C1 segment of cervical spinal cord (tissue), 14 donors: ENCODE data around the gene BTBD9.
"Not testable (repeated sequence)": the region's sequence is repeated elsewhere in the genome, so short reads cannot be mapped to it uniquely, and the experiment has no call there.

Experiments used
- DNase-seq, 14 donors: peaks; one replicate each; lab custom pipeline; 2025; lab: John Stamatoyannopoulos, UW

Gene BTBD9

GRCh38 chr6:38149531-38149930, 490.2 kb downstream of the BTBD9 start:
- no peak for DNase-seq

GRCh38 chr6:38148606-38149005, 491.1 kb downstream of the BTBD9 start:
- no peak for DNase-seq

- DNase-seq: no peak
Observed at GRCh38 chr6:38146734-38147027, 493.0 kb downstream of the BTBD9 start.

GRCh38 chr6:38146021-38146733, 493.6 kb downstream of the BTBD9 start:
- DNase-seq: no peak

- no peak for DNase-seq
Observed at GRCh38 chr6:38144365-38144945, 495.3 kb downstream of the BTBD9 start.

- peak in 8 of 14 donors; percentile 14 to 43 (median 26) for DNase-seq
Observed at GRCh38 chr6:38143191-38144150, 496.3 kb downstream of the BTBD9 start.

GRCh38 chr6:38142178-38142902, 497.4 kb downstream of the BTBD9 start:
- no peak for DNase-seq

GRCh38 chr6:38141716-38142115, 498.0 kb downstream of the BTBD9 start:
- DNase-seq: no peak

GRCh38 chr6:38141085-38141484, 498.6 kb downstream of the BTBD9 start:
- DNase-seq: no peak

- DNase-seq: no peak
Observed at GRCh38 chr6:38138374-38138773, 501.4 kb downstream of the BTBD9 start.

- DNase-seq: no peak
Observed at GRCh38 chr6:38137608-38138265, 502.0 kb downstream of the BTBD9 start.

- DNase-seq: peak in 1 of 14 donors; percentile 60
Observed at GRCh38 chr6:38136547-38136946, 503.2 kb downstream of the BTBD9 start.

GRCh38 chr6:38134704-38135088, 505.0 kb downstream of the BTBD9 start:
- peak in 1 of 14 donors; percentile 51 for DNase-seq

- no peak for DNase-seq
Observed at GRCh38 chr6:38133932-38134703, 505.6 kb downstream of the BTBD9 start.

GRCh38 chr6:38131527-38131965, 508.2 kb downstream of the BTBD9 start:
- DNase-seq: peak in 1 of 14 donors; percentile 16

GRCh38 chr6:38127284-38127683, 512.4 kb downstream of the BTBD9 start:
- no peak for DNase-seq

GRCh38 chr6:38124224-38124926, 515.4 kb downstream of the BTBD9 start:
- not testable (repeated sequence) for DNase-seq

GRCh38 chr6:38119516-38119915, 520.2 kb downstream of the BTBD9 start:
- peak in 1 of 14 donors; percentile 19 for DNase-seq

GRCh38 chr6:38118791-38119365, 520.9 kb downstream of the BTBD9 start:
- no peak for DNase-seq
